Measurements from ENCODE around the gene KLHL29. TPM values are rescaled to one million over a fixed set of nuclear protein-coding genes. Genes with fewer than 3 reads are reported as not detected.

KLHL29 gene
- polyA plus RNA-seq, 1 of the 3 experiments (the other 2 are of a cell fraction): 4.6 TPM

- H2AFZ ChIP-seq (ENCODE audit: low read depth): no peak overlapping the region
- no peaks in the 10 kb centered on the region for H3K27me3 ChIP-seq (ENCODE audit: insufficient read depth)
- ChIA-PET POLR2A (no interaction called here), CTCF (interaction anchor here (0.9 to 1.2 kb wide), 3 partner anchors 11 to 43 kb away, joined by 3 read pairs; no protein-coding TSS in a partner anchor)
- peaks cover 7 to 39% of the 10 kb centered on the region in 2 experiments; a peak in 3 of 4 replicates for H3K4me1 ChIP-seq (ENCODE audit: control insufficient read depth in 1 of 2, insufficient read depth in 2 of 2, low read depth in 1 of 2, low read length in 1 of 2)
- H3K27ac ChIP-seq (ENCODE audit: low read depth in 2 of 2, low read length in 1 of 2): no peak overlapping the region
- no peak for TF ChIP-seq RXRA (IDR thresholded peaks at IDR 0.05; ENCODE audit: borderline replicate concordance, low read depth)
- TF ChIP-seq FOXJ3 (CRISPR knock-in tag; IDR thresholded peaks at IDR 0.05): no peak
- TF ChIP-seq USF1 (IDR thresholded peaks at IDR 0.05; ENCODE audit: borderline replicate concordance, low read depth): no peak
- TF ChIP-seq SMC3 (IDR thresholded peaks at IDR 0.05; ENCODE audit: low read depth, low read length): no peak
- TF ChIP-seq SIN3A (IDR thresholded peaks at IDR 0.05; ENCODE audit: borderline replicate concordance, low read depth, low read length): no peak
- TF ChIP-seq TEAD4 (IDR thresholded peaks at IDR 0.05; ENCODE audit: borderline replicate concordance, insufficient read depth): no peak
- TF ChIP-seq FOSL2 (IDR thresholded peaks at IDR 0.05; ENCODE audit: borderline replicate concordance, low read depth): no peak
- TF ChIP-seq MEF2A (IDR thresholded peaks at IDR 0.05; ENCODE audit: borderline replicate concordance, low read depth): no peak
- no peak for TF ChIP-seq YY1 (IDR thresholded peaks at IDR 0.05; ENCODE audit: low read depth)
- no peak for TF ChIP-seq TAF1 (IDR thresholded peaks at IDR 0.05; ENCODE audit: borderline replicate concordance, low read depth, low read length)
- TF ChIP-seq EZH2phosphoT487 (IDR thresholded peaks at IDR 0.05; ENCODE audit: borderline replicate concordance, low read depth): no peak
- TF ChIP-seq RCOR1 (IDR thresholded peaks at IDR 0.05; ENCODE audit: low read length): no peak
- TF ChIP-seq TCF12 (IDR thresholded peaks at IDR 0.05): no peak
- no peak for TF ChIP-seq CTCF (IDR thresholded peaks at IDR 0.05)
- H3K4me2 ChIP-seq: no peak overlapping the region
- no peaks in the 10 kb centered on the region for H3K36me3 ChIP-seq (replicated peaks in 1 of 2; ENCODE audit: control insufficient read depth in 1 of 2, insufficient read depth in 2 of 2, low read length in 1 of 2)
- H3K4me3 ChIP-seq (ENCODE audit: low read depth in 2 of 2, low read length in 1 of 2): no peak overlapping the region
- H4K20me1 ChIP-seq (ENCODE audit: insufficient read depth): no peaks in the 10 kb centered on the region
- H3K9me3 ChIP-seq: no peaks in the 10 kb centered on the region
- H3K9ac ChIP-seq: no peak overlapping the region
- DNase-seq: no peak
- 74% methylated on average over 5 of the region's 9 CpGs for WGBS (ENCODE audit: low lambda C conversion rate)
- H3F3A ChIP-seq (replicated peaks; ENCODE audit: insufficient read depth): no peaks in the 10 kb centered on the region
- no peaks in the 10 kb centered on the region for H3K9me2 ChIP-seq
- no peaks in the 10 kb centered on the region for H3K79me2 ChIP-seq (ENCODE audit: insufficient read depth)
Observed at GRCh38 chr2:23592061-23592685, 207.2 kb downstream of the KLHL29 start.

Data from SK-N-SH (cell line).